Stimulated activated CD4-positive, alpha-beta T cell treated with anti-CD3 and anti-CD28 coated beads, Interleukin-1b, Interleukin-23, amount 100 ng/mL, for 4 hours (primary cell): ENCODE results near the gene TINAGL1.

ENCODE experiments used
- DNase-seq, 2 donors: peaks; one replicate each; pipeline ENCODE4 v3.0.0-alpha.2; 2020; ENCODE audit warnings: low read depth in 2 of 2

TINAGL1 gene

DNA sequence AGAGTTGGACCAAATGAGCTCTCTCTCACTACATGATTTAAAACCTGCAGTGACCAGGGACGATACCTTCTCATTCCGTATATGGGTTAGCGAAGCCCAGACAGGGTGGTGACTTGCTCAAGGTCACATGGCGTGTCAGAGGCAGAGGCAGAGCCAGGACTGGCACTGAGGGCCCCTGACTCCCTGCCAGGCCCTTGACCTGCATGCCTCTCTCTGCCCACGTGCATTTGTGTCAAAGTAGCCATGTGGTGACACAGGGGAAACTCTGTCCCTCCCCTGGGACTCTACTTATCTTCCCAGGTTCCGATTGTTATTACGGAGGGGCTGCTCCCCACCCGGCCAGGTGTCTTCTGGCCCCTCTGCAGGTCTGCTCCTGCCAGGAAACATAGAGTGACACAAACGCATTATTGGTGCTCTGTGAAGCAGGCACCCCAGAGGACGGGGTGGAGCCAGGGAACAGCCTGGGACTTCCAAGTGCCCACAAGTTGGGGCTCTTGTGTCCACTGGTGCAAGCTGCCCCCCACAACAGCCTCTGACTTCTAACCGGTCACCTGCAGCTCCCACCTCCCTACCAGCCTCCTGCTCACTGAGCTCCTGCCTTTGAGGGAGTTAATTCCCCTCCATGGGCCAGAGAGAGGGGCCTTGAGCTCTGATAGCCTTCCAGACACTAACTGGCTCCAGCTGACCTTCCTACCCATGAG, 7.3 kb upstream of the TINAGL1 start:
- no peak for DNase-seq

DNA sequence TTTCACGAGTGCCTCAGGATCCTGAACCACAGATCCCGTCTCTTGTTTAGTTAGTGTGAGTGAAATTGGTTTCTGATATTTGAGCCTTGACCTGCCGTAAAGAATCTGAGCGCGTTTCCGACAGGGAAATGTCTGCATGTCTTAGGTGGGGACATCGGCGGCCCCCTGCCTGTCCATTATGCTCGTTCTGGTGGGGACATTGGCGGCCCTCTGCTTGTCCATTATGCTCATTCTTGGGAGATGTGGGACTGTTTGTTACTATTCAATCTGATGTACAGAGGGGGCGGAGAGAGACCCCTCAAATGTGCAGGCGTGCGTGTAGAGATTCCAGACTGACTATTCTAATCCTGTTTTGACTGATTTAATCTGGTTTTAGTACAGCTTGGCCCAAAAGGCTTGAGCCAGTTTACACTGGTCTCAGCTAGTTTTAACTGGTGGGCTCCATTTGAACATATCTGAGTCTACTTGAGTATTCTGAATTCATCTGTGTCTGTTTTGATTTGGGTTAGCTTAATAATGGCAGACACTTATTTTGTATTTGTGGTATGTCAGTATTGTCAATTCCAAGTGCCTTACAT, 6.6 kb upstream of the TINAGL1 start:
- no peak for DNase-seq

DNA sequence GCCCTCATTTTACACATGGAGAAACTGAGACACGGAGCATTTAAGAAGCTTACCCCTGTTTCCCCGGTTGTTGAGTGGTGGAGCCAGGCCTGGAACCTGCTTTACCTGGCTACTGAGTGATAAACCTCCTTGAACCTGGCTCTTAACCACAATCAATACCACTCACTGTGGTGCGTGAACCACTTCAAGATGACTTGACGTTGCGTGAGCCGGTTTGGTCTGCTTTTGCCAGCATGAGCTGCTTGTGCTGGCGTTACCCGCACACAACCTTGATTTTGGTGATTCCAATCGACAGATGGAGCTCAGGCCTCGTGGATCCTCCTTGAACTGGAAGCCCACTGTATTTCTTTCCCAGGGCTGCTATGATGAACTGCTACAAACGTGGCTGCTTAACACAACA, 6.1 kb upstream of the TINAGL1 start:
- DNase-seq, result no peak

DNA sequence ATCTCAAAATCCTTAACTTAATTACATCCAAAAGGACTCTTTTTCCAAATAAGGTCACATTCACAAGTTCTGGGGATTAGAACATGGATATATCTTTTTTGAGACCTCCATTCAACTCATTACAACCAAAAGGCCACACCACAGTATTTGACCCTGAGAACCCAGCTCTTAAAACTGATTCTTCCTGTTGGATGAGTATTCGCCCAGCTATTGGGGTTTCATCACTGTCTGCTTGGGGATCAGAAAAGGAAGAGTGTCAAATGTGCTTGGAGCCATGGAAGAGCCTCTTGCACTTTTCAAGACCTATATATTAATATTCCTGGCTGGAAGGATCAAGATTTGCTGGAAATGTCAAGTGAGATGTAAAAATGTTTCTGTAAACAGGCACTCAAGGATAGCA, 5.4 kb upstream of the TINAGL1 start:
- DNase-seq, result no peak

DNA sequence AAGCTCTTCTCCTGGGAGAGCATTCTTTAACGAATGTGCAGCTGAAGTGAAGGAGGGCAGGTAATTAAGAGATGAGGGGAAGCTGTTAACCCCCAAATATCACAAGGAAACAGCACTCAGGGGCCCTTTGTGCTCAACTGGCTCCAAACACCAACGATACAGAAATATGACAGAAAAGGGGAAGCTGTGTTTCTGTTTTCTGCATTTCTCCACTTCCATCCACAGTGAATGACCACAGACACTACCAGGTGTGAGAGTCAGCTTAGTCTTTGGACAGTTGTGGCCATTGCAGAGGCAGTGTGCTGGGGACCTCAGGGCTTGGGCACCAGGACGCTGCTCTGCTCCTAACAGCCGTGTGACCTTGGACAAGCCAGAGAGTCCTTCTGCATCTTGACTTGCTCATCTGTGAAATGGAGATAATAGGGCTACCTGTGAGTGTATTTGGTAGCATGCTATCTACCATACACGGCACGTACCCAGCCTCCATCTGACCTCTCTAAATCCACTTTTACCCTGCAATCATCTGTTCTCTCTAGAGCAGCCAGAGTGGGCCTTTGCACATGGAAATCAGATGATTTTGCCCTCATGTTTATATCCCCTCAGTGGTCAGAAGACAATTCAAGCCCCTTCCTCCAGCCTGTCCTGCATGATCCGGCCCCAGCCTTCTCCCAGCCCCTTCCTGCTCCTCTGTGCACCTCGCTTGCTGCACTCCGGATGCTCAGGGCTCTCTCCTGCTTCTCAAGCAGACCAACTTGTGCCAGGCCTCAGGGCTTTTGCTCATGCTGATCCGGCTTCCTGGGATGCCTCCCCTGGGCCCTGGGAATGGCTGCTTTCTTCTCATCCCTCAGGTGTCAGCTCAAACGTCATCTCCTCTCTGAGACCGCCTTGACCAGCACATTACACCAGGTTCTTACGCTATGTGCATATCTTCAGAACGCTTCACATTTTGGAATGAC, 4.7 kb upstream of the TINAGL1 start:
- no peak for DNase-seq

DNA sequence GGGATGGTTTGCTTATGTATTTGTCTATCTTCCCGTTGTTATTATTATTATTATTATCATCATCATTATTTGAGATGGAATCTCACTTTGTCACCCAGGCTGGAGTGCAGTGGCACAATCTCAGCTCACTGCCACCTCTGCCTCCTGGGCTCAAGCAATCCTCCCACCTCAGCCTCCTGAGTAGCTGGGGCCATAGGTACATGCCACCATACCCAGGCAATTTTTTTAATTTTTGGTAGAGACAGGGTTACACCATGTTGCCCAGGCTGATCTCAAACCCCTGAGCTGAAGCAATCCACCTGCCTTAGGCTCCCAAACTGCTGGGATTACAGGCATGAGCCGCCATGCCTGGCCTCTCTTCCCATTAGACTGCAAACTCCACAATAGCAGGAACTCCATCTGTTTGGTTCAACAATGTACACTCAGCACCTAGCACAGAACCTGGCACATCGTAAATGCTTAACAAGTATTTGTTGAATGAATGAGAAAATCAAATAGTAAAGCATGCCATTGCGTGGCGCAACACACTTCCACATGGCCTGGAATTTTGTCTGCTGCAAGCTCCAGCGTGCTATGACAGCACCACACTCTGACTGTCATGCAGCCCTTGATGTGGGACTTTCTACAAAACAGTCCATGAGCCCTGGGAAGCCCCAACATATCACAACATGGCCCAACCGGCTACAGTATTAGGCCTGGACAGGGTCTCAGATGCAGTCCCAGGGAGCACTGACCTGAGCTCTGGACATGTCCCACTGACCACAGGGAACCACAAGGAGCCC, 3.8 kb upstream of the TINAGL1 start:
- DNase-seq, result no peak

DNA sequence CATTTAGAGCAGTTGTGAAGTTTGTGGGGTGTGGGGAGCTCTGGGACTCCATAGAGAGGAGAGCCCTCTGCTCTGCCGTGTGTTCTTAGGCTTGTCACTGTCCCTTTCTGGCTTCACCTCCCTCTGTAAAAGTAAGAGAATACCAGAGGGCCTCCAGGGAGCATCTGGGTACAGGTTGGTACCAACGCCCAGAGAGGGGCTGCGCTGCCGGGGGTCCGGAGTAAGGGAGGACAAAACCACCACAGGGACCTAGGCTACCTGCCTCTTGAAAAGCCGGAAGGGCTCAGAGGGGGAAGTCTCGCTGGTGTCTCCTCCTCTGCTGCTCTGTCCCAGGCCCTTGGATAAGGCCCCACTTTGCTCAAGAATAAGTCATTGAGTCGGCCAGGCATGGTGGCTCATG, 3.1 kb upstream of the TINAGL1 start:
- DNase-seq, result no peak

DNA sequence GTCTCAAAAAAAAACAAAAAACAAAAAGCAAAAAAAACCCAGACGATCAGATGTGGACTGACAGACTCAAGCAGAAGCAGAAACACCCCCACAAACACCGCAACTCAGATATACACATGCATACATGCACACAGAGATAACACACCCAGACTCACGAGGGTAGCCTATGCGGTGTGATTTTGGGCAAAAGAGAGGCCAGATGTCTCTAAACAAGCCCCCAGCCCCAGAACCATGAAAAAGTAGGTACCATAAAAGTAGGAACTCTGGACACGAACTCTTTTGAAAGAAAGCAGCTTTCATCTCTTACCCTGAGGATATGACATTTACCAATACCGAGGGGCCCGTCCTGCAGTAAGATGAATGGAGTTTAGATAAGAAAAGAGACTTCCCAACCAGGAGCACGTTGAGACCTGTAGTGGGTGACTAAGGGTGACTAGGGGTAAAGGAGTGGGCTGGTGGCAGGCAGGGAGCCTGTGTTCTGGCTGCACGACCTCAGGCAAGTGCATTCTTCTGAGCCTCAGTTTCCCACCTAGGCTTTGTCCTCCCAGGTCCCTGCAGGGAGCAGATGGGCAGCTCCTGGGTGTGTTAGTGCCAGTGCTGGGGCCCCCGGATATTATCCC, 1.5 kb upstream of the TINAGL1 start:
- DNase-seq, result no peak

DNA sequence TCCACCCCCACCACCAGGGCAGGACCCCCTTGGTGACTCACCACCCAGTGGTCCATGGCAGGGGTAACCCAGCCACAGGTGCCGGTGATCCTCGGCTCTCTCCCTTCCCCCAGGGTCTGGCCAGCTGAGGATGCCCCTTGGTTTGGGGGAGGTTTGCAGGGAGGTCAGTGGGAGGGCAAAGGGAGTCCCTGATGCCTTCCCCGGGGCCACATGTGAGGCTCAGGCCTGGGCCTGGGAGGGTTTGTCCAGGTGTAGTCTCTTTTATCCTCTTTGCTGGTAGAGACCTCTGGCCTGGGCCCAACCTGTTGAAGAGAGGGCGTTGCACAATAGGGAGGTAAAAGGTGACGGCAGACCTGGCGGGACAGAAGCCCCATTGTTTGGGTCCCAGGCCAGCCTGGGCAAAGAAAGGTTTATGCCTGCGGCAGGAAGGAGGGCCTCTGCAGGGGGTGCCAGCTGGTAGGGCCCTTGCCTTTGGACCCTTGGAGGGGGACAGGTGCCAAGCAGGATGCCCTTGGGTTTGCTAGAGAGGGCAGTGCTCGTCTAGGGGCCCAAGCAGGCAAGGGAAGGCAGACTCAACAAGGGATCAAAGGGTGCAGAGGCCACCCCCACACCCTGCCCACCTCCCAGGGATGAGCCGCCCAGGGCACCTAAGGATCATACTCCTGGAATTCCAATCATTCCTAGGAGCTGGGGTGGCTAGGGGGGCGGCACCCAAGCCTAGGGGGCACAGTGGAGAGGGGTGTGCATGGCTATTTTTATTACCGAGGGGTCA, 760 bp upstream of the TINAGL1 start:
- DNase-seq, result no peak

DNA sequence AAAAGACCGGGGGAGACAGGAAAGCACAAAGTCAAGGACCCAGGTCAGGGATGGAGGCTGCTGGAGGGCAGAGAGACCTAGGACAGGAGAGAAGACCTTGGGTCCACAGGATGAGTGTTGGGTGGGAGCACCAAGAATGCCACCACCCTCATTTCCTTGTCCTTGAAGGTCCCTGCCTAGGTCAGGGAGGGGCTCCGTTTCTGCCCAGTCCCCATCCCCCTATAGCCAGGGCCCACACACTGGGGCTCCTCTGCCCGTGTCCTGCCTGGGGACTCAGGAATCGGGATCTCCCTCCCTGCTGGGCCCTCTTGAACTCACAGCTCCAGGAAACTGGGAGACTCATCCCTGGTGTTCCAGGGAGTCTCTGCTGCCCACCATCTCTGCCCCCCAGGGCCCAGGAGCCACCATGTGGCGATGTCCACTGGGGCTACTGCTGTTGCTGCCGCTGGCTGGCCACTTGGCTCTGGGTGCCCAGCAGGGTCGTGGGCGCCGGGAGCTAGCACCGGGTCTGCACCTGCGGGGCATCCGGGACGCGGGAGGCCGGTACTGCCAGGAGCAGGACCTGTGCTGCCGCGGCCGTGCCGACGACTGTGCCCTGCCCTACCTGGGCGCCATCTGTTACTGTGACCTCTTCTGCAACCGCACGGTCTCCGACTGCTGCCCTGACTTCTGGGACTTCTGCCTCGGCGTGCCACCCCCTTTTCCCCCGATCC, 584 bp downstream of the TINAGL1 start:
- DNase-seq, result no peak

DNA sequence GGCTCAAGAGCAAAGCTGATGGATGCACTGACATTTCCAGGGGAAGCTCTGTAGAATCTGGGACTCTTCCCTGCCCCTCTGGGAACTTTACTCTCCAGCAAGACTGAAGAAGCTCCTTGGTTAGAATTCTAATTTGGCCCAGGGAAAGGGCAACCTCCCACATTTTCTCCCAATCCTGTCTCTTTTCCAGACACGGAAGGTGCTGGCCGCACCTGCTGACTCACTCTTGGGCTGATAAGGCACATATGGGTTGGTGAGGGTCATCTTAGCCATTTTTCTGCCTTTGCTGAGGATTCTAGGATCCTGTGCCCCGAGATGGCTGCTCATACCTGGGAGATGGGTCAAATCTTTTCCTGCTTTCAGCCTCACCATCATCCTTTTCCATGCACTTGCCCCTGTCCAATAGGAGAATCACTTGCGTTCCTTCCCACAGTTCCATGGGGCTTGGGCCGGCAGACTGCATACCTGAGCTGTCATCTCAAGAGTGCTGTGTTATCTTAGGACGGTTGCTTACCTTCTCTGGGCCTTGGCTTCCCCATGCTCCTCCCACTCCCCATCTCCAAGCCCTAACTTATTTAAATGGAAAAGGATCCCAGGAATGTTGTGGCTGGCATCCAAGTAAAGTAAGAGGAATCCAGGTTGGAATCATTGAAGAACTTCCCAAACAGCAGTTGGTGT, 1.3 kb downstream of the TINAGL1 start:
- DNase-seq, result no peak

DNA sequence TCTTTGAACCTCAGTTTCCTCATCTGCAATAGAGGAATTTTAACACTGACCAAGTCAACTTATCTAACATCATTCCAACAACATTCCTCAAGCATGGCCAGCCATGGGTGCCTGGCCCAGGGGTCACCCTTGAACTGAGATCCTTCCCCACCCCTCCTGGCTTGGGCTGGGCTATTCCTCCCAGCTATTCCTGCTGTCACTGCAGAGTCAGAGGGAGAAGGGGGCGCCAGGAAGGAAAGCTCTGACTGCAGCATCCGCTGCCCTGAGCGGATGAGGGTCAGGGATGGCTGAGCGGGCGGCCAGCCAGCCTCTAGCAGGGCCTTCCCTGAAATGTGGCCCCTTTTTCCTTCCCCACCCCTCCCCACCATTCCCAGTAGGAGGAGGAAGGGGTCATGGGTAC, 3.1 kb downstream of the TINAGL1 start:
- DNase-seq, result no peak

DNA sequence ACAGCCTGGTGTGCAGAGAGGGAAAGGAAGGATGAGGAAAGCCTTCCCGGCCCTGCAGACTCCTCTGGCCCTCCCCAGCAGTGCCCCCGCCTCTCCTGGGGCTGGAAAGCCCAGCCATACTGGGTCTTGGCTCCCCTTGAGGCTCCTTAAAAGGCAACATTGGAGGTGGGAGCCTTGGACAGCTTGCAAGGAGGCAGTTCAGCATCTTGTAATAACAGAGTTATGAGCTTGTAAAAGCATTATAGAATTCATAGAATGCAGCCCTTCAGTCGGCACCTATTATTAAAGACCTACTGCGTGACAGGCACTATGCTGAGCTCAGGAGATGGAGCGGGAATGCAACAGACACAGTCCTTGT, 4.2 kb downstream of the TINAGL1 start:
- DNase-seq, result no peak

DNA sequence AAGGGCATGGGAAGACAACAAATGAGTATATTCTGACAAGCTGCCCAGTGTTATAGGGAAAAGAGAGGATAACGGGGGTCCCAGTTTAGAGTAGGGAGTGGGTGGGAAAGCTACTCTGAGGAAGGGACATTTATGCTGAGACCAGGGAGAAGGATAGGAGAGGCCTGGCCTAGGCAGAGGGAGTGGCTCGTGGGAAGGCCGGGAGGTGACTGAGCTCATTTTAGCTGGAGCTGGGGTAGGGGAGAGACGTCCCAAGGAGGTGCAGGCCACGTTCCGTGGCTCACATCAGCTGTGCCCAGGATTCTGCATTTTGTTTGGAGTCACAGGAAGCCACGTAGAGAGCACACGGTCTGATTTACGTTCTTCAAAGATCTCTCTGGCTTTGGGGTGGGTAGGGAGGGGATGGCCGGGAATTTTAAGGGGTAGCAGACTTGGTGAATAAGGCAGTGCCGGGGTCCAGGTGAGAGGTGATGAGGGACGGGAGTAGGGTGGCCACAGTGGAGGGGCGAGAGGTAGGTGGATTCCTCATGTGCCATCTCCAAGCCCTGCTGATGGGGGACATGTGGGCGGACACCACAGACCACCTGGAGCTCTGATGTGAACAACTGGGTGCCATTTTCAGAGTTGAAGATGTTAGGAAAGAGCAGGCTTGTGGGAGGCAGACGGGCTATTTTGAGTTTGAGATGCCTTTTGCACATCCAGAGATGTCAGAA, 4.7 kb downstream of the TINAGL1 start:
- DNase-seq, result no peak

DNA sequence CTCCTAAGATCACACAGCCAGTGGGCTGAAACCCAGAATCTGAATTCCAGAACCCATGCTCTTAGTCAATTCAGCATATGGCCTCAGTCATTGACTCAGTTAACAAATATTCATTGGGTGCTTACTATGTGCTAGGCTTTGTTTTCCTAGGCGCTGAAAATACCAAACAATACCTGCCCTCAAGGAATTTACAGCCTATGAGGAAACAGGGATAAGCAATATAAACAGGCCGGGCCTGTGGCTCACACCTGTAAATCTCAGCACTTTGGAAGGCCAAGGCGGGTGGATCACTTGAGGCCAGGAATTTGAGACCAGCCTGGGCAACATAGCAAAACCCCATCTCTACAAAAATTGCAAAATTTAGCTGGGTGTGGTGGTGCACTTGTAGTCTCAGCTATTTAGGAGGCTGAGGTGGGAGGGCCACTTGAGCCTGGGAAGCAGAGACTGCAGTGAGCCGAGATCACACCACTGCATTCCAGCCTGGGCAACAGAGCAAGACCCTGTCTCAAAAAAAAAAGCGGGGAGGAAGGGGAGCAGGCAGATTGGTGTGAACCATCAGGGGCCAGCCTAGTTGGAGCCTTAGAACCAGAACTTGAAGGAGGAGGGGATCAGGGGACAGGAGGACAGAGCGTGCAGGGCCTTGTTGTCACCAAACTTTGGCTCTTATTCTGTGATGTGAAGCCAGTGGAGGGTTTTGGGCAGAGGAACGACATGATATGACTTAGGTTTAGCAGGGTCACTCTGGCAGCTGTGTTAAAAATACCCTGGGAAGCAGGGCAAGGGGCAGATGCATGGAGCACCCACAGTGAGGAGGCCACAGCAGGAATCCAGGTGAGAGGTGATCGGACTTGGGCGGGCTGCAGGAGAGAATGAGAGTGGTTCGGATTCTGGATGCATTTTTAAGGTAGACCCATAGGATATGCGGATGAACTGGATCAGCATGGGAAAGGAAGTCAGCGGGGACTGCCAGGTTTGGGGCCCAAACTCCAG, 5.8 kb downstream of the TINAGL1 start:
- no peak for DNase-seq

DNA sequence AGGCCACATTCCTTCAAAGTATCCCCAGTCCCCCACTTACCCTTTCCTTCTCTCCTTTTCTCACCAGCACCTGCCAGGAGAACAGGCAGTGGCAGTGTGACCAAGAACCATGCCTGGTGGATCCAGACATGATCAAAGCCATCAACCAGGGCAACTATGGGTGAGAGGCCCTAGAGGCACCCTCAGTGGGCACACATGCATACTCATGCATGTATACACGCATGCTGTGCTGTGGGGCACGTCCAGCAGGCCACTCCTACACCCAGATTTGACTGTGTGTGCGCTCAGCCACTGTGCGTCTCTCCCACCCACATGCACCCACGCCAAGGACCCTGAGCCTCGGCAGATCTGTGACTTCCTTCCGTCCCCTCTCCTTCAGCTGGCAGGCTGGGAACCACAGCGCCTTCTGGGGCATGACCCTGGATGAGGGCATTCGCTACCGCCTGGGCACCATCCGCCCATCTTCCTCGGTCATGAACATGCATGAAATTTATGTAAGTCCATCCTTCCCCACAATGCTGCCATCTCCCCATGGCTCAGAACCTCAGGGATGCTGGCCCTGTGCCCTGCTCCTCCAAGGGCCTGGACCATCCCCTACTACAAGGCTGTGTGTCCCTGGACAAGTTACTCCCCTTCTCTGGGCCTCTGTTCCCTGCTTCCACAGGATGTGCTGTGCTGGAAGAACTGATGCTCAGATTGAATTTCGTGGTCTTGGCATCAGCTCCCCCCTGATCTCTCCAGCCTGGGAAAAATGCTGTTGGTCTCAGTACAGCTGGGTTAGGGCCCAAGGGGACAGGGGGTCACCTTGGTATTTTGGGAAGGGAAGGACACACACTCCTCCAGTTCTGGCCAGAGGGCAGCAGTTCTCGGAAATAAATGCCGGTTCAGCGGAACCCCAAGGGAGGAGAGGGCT, 7.0 kb downstream of the TINAGL1 start:
- no peak for DNase-seq
